Activated CD8-positive, alpha-beta memory T cell treated with anti-CD3 and anti-CD28 coated beads, Interleukin-2, amount 50 U/mL, for 4 hours (primary cell): ENCODE data around the gene USF2.

Experiments used
- DNase-seq: peaks from one replicate; pipeline ENCODE4 v3.0.0-alpha.2; 2020

USF2 gene

DNA sequence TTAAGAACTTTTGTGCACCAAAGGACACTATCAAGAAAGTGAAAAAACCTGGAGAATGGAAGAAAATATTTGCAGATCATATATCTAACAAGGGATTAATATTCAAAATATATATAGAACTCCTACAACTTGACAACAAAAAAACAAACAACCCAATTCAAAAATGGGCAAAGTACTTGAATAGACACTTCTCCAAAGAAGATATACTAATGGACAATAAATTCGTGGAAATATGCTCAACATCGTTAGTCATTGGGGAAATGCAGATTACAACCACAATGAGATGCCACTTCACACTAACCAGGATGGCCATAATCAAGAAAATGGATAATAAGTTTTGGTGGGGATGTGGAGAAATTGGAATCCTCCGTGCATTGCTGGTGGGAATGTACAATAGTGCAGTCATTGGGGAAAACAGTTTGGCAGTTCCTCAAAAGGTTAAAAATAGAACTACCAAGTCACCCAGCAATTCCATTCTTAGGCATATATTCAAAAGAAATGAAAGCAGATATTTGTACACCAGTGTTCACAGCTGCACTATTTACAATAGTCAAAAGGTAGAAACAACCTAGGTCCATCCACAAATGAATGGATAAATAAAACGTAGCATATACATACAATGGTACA is 22.2 kb upstream of the USF2 start:
- no peak for DNase-seq

DNA sequence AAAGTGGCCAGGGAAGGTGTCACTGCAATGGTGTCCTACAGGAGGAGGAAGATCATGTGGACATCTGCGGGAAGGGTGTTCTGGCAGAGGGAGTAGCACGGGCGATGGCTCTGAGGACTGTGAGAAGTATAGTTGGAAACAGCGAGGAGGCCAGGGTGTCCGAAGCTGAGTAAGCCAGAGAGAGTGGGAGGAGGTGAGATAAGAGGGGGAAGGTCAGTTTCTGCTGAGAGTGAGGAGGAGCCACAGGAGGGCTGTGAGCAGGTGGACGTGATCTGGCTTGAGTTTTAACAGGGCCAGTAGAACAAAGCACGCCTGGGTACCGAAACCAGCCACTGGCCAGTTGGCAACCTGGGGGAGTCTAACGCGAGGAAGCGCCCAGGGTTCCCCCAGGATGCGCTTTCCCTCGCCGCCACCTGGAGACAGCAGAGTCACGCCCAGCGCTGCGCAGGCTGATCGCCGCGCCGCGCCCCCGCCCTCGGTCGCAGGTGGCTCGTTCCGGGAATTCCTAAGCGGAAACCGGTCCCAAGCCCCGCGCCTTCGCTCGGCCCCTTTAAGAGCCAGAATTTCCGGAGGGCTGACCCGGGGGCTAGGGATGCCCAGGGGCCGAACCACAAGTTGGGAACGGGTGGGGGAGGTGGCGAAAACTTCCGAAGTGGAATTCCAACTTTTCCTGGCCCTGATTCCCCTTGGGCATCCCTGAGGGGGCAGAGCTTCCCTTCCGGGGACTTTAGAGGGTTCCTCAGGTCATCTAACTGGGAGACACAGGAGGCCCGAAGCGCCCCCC is 21.0 kb upstream of the USF2 start:
- peak; percentile 63 for DNase-seq

DNA sequence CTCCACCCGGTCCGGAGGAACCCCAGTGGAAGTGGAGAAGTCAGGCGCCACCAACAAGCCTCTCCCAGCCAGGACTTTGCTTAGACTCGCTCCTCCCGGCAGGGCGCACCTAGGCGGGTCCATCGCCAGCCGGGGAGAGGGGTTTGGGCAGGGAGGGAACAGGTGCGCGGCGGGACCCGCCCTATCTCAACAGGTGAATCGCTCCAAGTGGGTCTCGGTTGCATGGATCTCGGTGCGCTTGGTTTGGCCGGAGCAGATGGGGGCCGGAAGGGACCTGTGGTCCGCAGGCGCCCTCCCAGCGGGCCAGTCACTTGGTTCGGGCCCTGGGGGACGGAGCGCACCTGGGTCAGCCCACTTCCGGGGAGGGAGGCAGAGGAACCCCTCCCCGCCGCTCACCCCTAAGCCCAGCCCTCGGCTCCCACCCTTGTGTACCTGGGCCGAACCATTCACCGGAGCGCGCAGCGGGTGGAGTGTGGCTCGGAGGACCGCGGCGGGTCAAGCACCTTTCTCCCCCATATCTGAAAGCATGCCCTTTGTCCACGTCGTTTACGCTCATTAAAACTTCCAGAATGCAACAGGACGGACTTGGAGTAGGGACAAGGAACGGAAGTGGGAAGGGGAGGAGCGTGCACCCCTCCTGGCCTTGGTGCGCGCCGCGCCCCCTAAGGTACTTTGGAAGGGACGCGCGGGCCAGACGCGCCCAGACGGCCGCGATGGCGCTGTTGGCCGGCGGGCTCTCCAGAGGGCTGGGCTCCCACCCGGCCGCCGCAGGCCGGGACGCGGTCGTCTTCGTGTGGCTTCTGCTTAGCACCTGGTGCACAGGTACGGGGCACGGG is 20.2 kb upstream of the USF2 start, which contains the start of gene LSR:
TSS of gene LSR (plus strand) at position 693 of the 836 bp plus-strand sequence. CDS start at position 714, 21 bp downstream.
- DNase-seq, result peak; percentile 79

DNA sequence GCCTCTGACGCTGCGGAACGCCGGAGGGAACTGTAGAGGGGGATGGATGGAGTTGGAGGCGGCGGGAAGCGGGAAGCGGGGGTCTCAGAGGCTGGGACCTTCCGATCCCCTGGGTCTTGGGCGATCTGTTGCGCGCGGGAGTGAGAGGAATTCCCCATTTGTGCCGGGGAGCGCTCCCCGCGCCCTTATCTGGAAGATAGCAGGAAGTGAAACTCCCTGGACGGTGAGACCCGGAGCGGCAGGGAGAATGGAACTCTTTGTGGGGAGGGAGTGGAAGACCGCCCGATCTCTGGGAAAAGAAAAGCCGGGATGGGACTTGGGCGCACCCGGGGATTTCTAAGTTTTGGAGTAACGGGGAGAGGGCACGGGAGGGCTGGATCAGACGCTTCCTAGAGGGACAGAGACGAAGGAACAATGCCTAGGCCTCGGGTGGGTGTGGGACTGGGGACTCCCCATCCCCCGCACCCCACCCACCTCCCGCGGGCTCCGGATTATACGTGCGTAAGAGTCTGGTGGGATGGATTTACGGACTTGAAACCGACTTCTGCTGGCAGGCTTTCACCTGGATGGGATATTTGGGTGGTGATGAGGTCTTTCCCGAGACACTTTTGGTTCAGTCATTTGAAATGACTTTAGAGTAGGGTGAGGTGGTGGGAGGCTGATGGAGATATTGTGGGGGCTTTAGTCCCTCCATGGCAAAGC is 19.5 kb upstream of the USF2 start:
- DNase-seq, result no peak

DNA sequence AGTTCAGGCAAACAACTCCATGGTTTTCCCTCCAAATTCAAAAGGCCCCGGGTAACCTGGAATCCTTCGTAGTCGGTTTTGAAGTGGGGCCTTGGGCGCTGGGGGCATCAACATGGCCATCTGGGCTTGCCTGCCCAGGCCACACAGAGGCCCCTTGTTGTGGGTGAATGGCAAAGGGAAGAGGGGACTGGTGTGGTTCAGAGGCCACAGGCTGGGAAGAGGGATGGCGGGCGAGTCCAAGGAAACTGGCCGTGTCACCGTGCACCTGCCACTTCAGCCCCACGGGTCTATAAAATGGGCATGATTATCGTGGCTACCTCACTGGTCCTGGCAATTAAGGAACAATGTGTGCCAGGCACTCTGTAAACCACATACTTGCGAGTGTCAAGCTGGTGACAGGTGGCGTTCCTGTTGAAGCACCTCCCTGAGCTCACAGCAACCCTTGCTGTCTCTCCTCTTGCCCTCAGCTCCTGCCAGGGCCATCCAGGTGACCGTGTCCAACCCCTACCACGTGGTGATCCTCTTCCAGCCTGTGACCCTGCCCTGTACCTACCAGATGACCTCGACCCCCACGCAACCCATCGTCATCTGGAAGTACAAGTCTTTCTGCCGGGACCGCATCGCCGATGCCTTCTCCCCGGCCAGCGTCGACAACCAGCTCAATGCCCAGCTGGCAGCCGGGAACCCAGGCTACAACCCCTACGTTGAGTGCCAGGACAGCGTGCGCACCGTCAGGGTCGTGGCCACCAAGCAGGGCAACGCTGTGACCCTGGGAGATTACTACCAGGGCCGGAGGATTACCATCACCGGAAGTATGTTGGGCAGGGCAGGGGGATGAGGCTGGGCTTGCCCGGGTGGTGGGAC is 18.7 kb upstream of the USF2 start:
- no peak for DNase-seq

DNA sequence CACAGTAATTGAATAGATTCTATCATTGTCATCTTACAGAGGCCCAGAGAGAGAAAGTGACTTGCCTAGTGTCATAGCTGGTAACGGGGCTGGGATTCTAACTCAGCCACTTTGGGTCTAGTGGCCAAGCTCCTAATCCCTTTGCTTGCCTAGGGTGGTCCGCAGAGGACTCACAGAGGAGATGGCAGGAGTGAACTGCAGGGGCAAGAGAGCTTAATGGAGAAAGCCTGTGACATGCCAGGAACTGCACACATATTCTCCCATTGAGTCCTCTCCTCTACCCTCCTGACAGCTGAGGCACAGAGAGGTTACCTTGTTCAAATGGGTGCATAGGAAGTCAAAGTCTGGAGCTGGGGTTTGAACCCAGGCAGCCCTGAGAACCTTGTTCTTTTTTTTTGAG is 17.3 kb upstream of the USF2 start:
- DNase-seq, result no peak

DNA sequence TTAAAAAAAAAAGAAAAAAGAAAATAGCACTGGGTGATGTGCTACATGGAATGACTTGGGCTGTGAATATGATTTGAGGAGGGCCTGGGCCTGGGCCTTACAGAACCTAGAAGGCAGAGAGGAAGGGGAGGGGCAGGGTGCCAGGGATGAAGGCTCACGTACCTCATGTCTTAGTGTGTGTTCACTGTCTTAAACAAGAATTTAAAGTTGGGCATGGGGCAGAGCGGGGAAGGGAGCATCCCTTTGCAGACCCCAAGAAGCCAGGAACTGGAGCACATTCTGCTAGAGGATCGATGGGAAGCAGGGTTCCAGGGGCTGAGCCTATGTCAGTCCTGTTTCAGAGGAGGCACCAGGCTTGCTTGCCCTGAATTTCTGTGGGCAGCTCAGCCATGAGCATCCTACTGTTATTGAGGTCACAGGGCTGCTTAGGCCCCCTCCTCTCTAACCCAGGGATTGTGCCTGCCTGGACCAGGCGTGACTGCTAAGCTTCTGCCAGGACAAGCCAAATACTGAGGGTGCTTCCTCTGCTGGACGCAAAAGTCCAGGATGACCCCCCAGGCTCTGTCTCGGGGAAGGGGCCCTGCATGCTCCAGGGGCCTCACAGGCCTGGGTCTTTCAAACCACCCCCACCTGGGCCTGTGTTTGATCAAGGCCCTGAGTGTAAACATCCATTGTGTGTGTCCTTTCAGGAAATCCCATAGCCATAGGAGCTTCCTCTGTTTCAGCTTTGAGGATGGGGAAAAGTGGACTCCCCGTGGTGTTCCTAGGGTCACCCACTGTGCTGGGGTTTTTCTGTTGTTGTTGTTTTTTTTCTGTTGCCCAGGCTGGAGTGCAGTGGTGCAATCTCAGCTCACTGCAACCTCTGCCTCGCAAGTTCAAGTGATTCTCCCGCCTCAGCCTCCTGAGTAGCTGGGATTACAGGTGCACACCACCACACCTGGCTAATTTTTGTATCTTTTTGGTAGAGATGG is 15.2 kb upstream of the USF2 start:
- no peak for DNase-seq

DNA sequence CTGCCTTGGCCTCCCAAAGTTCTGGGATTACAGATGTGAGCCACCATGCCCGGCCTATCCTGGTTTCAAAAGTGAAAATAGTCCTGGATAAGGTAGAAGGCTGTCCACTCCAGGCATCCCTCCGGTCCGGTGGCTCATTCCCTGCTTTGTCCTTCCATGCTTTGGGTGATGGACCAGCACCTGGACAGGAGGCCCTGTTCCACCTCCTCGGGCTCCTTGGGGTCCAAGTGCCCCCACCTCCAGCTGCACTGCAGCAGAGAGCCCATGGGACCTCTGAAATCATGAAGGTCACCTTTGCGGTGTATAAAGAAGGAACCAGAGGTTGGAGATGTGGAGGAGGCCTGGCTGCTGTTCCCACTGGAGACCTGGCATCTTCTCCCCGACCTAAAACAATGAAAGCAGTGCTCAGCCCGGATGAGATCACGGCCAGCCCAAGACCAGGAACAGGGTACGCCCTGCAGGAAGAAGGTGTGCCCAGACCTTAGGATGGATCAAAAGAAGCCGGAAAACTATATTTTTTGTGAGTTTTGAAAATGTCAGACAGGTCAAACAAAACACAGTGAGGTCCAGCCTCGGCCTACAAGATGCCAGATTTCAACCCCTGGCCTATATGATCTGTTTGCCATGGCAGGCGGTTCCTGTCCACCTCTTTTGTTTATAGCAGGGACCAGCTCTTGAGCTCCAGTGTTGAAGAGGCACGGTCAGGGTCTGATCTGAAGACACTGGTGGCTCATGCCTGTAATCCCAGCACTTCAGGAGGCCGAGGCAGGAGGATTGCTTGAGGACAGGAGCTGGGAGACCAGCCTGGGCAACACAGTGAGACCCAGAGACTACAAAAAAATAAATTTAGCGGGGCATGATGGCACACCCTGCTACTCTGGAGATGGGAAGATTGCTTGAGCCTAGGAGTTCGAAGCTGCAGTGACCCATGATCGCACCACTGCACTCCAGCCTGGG is 14.1 kb upstream of the USF2 start:
- DNase-seq, result no peak

DNA sequence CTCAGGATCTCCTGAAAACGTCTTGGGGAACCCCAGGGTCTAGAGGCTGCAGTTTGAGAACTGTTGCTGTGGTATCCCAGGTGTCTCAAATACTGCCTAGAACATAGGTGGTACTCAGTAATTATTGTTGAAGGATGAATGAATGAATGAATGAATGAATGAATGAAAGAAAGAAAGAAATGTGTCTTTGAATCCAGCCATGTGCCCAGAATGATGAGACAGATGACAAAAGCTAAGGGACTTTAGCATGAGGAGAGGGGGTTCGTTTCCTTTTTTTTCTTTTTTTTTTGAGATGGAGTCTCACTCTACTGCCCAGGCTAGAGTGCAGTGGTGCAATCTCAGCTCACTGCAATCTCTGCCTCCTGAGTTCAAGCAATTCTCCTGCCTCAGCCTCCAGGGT is 12.2 kb upstream of the USF2 start:
- no peak for DNase-seq

DNA sequence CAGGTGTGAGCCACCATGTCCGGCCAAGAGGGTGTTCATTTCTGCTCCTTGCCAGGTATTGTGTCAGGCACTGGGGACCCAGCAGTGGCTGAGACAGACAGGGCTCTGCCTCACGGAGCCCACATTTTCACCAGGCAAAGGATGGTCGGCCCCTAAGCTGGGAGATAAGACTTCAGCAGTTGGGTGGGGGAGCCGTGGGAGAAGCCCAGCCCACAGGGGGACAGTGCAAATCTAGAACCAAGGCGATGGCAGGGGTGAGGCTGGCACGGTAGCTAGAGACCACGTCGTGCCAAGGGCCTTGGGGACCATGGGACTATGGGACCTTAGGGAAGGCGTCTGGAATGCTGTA is 11.7 kb upstream of the USF2 start:
- no peak for DNase-seq

DNA sequence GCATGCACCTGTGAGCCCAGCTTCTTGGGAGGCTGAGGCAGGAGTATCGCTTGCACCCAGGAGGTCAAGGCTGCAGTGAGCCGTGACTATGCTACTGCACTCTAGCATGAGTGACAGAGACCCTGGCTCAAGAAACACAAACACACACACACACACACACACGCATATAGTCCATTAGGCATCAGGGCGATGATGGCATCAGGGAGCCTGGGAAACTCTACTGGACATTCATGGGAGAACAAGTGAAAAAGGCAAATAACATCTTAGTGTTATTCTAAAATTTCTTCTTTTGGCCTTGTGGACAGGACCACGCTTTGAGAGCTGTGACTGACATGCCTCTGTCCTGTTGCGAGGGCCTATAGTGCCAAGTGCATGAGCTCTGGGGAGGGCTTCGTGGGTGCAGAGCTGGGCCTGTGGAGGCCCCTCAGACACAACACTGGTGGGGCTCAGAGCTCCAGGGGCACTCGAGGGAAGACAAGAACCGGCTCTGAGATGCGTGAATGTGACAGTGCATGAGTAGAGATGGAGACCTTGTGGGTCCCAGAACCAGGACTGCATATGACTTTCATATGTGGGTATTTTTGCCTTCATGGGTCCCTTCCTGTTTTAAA is 8.0 kb upstream of the USF2 start:
- peak; percentile 5 for DNase-seq

DNA sequence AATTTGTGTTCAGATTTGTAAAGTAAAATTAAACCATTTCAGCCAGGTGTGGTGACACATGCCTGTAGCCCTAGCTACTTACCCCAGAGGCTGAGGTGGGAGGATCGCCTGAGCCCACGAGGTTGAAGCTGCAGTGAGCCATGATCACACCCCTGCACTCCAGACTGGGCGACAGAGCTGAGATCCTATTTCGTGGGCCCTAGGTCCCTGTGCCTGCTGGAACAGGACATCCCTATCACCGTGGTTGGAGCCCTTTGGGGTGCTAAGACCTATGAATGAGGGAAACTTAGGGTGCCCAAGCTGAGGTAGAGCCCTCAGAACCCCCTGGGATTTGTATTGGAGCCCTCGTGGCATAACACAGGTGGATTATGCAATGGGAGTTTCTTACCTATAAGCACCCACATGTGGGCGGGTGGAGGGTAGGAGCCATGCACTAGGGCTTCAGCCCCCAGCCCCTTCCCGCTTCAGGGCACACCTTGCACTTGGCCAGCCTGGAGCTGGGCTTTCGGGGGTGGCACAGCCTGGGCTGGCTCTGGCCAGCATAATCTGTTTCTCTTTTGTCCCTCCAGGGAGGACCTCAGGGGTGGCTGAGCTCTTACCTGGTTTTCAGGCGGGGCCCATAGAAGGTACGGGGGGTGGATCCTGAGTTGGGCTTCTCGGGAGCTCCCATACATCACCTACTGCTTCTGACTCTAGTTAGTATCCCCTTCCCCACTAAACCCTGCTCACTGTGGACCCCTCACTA is 7.2 kb upstream of the USF2 start:
- peak; percentile 13 for DNase-seq

DNA sequence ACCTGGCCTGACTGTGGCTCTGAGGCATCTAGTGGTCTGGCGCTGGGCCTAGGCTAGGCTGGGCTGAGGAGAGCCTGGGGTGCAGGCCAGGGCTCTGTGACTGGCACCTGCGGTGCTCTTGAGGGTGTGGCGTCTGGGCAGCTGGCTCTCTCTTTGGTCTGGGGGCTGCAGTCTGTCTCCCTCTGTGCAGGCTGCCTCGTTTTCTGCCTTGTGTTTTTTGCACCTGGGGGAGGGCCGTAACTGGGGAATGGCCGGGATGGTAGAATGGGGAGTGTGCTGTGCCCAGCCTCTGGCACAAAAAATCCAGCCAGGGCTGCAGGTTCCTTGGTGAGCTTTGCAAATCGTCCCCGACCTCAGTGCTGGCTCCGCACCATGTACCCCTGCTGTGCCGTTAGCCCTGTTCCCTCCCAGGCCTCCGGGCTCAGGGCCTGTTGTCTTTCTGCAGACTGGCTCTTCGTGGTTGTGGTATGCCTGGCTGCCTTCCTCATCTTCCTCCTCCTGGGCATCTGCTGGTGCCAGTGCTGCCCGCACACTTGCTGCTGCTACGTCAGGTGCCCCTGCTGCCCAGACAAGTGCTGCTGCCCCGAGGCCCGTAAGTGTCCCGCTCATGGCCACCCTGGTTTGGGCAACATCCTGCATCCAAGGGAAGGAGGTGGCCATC is 6.5 kb upstream of the USF2 start:
- DNase-seq, result peak; percentile 7

DNA sequence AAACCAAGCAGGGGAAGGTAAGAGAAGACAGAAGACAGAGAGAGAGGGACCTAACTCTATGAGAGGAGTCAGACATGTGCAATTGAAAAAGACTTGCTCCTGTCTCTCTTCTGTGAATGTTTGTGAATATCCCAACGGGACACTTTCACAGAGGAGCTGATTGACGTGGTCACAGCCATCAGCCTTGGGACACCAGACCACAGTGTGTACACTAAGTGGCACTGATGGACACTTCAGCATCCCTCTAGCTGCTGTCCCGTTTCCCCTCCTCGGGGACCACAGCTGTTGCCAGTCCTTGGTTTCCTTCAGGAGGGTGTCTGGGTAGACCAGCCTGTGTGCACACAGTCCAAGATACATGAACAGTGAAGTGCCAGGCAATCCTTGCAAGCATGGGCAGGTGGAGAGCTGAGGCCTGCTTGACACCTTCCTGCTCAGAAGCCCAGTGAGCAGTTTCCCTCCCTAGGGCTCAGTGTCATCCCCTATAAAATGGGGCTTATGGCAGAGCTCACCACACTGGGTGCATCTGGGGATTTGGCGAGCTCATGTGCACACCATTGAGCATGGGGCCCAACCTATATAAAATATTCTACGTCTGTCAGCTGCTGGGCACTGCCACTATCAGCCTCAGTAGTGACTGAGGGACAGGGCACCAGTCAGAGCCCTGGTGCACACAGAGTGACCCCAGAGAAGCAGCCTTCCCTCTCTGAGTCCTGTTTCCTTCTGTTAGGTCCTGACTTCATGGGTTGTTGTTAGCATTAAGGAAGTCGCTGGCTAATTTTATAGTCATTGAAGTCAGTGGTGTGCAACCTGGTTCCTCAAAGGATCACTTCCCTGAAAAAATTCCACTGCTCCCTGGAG is 4.3 kb upstream of the USF2 start:
- DNase-seq, result no peak

DNA sequence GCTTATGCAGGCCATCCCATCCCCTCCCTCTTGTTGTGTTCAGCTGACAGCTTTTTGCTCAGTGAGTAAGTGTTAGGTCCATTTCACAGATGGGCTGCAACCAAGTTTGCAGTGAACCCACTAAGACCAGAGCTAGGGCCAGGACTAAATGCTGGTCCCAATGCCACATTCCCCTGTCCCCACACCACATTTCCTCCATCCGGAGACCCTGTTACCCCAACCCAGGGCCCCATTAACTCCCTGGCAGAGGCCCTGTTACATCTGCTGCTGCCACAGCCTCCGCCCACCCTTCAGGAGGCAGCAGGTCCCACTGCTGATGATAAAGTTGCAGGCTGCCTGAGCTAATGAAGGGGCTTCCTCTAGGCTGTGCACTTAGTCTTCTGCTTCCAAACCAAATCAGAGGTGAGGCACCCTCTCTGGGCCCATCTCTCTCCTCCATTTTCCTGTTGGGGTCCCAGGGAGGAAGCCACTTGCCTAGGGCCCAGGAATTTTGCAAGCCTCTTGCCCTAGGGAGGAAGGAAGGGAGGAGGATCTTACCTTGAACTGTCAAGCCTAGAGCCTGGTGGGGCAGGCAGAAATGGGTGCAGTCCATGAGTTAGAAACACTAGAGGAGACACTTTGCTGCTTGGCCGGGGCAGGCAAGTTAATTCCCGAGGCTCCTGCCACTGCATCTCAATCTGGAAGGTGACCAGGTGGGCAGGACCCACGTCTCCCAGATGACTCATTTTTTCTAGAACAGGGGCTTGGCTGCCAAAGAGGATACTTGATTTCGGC is 3.4 kb upstream of the USF2 start:
- no peak for DNase-seq

DNA sequence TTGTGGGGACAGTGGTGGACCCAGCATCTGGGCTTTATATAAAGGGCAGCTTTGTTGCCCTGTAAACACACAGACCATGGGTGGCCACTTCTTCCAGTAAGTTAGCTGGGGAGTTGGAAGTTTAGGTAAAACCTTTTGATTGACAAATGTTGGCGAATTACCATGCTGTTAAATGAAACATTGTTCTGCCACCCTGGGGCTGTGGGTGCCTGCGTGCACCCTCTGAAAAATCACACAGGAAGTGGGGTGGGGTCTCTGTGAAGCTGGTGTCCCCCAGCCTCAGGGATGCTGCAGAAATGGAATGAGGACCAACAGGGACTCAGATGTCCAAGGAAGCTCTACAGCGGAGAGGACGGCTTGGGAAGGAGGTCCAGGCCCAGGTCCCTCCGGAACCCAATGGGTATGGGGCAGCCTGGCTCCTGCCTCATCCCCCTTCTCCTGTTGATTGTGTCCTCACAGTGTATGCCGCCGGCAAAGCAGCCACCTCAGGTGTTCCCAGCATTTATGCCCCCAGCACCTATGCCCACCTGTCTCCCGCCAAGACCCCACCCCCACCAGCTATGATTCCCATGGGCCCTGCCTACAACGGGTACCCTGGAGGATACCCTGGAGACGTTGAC is 2.8 kb upstream of the USF2 start:
- no peak for DNase-seq
